Pancreas (tissue), 10 donors: ENCODE results near the gene ZNF248. TPM values are rescaled to one million over a fixed set of nuclear protein-coding genes. Genes with fewer than 3 reads are reported as not detected.
A peak's percentile ranks its signal among the peaks of the same experiment; 100 is the strongest.

Experiments used
- ATAC-seq, 4 donors: fragments of 200-7000 bp; cut with Tn5 transposase; one replicate each; pipeline versions ENCODE4 v1.8.0 to v1.9.1; 2020; ENCODE audit warnings: mild to moderate bottlenecking in 4 of 4, moderate library complexity in 4 of 4
- DNase-seq, 6 donors: peaks; one replicate each; pipeline ENCODE4 v3.0.0-alpha.2; 2020
- FAIRE-seq: peaks from 2 replicates; lab custom pipeline; 2012; peaks lifted over from hg19 to GRCh38; lab: Jason Lieb, UNC
- H3K27ac ChIP-seq, 4 donors: fragments of 200-600 bp; sonication (generic); 1 replicate in 3 of 4; 2 replicates in 1 of 4; pipeline versions ENCODE4 v1.5.0 to v1.8.0; 2020
- H3K27me3 ChIP-seq, 4 donors: fragments of 200-600 bp; one replicate each; pipeline ENCODE4 v1.8.0; 2021
- H3K36me3 ChIP-seq, 3 donors: fragments of 200-600 bp; sonication (generic) in 1 of 3; one replicate each; pipeline versions ENCODE4 v1.5.0 to v1.8.0; 2020 to 2021
- H3K4me1 ChIP-seq, 3 donors: fragments of 200-600 bp; one replicate each; pipeline ENCODE4 v1.8.0; 2021
- H3K4me3 ChIP-seq, 4 donors: fragments of 200-600 bp; sonication (generic) in 2 of 4; one replicate each; pipeline versions ENCODE4 v1.5.0 to v1.8.0; 2020 to 2021
- H3K9me3 ChIP-seq, 4 donors: fragments of 200-600 bp; one replicate each; pipeline ENCODE4 v1.8.0; 2021
- WGBS, 2 donors: extraction: QIAGEN DNeasy Blood & Tissue Kit; methylation state at CpG; one replicate each; pipeline ENCODE4 v1.1.7; 2013; 5-methylcytosine and 5-hydroxymethylcytosine counted together
- intact Hi-C, 3 donors: fragments of 100-400 bp; cut with DNase I; formaldehyde crosslinking; loops; one replicate each; pipeline versions ENCODE4 v1.11.1 to v1.14.2; 2022
- polyA plus RNA-seq, 2 donors: library from polyadenylated mRNA; stranded (reverse); fragments of 200-250 nt; gene quantifications; one replicate each; pipeline ENCODE4 v1.2.3, GENCODE V29; 2013
- total RNA-seq, 6 donors: library from RNA; stranded (reverse); fragmentation: NEBNext Ultra II Directional in 4 of 6; extraction: Animal tissue kit (Norgen Biotek cat#: 25700) in 4 of 6; gene quantifications; one replicate each; pipeline versions ENCODE4 v1.2.1 to v1.2.4, GENCODE V29; 2021 to 2023
- TF ChIP-seq, protein P1 (sequence below), 4 donors: fragments of 200-600 bp; sonication (generic) in 3 of 4; IDR thresholded peaks; one replicate each; pipeline versions ENCODE4 v1.5.0 to v1.8.0; 2021; ENCODE audit warnings: antibody characterized with exemption in 4 of 4
- donor health status: healthy with polysubstance abuse.
- donor health status: DM: no; HTN: no; CAD: no; lungs with moderate emphysema.
- donor health status: DM: no; HTN: no; CAD: no.
- donor health status: control.
- donor health status: control.
- donor health status: Bipolar disorder and iron deficiency.
- donor health status: DM: yes; HTN: yes; CAD: no.
- donor health status: DM: no; HTN: no; CAD: no.
- donor health status: DM: no; HTN: no; CAD: no.
- donor health status: DM: yes; HTN: yes; CAD: no.

ZNF248 gene
- 1 to 10 TPM; 2.7 to 8.3 (median 4.2) TPM for total RNA-seq
- 1 to 10 TPM; 4.6 to 8.2 TPM for polyA plus RNA-seq

GRCh38 chr10:37857287-37858211 is at the start of gene ZNF248:
Gene ZNF248 (minus strand): TSS chr10:37857610. CDS start chr10:37856310, 1,300 bp downstream.
- peak; percentile 96 to 99 (median 96) for DNase-seq
- peak within 1 kb of the TSS; percentile 72 to 90 (median 76) for H3K4me3 ChIP-seq
- peaks cover 5 to 15% (median 5%) of the 10 kb centered on the region in 3 donors for H3K4me1 ChIP-seq
- H3K27me3 ChIP-seq = no peaks in the 10 kb centered on the region
- TF ChIP-seq, protein P1, sequence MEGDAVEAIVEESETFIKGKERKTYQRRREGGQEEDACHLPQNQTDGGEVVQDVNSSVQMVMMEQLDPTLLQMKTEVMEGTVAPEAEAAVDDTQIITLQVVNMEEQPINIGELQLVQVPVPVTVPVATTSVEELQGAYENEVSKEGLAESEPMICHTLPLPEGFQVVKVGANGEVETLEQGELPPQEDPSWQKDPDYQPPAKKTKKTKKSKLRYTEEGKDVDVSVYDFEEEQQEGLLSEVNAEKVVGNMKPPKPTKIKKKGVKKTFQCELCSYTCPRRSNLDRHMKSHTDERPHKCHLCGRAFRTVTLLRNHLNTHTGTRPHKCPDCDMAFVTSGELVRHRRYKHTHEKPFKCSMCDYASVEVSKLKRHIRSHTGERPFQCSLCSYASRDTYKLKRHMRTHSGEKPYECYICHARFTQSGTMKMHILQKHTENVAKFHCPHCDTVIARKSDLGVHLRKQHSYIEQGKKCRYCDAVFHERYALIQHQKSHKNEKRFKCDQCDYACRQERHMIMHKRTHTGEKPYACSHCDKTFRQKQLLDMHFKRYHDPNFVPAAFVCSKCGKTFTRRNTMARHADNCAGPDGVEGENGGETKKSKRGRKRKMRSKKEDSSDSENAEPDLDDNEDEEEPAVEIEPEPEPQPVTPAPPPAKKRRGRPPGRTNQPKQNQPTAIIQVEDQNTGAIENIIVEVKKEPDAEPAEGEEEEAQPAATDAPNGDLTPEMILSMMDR (IDR thresholded peaks at IDR 0.05) = no peak
- H3K27ac ChIP-seq = peak within 1 kb of the TSS; percentile 100
- ATAC-seq = peak; percentile 96 to 100 (median 99)
- intact Hi-C loops = no loop called here
- WGBS, 2 donors = 0% methylated on average over 78 to 81 of the region's 81 CpGs
- H3K9me3 ChIP-seq = no peaks in the 10 kb centered on the region
- H3K36me3 ChIP-seq = no peaks in the 10 kb centered on the region
- no peak for FAIRE-seq

- intact Hi-C loops = no loop called here
- H3K4me1 ChIP-seq = no peaks in the 10 kb centered on the region
- H3K9me3 ChIP-seq = no peaks in the 10 kb centered on the region
- H3K27me3 ChIP-seq = no peaks in the 10 kb centered on the region
- H3K27ac ChIP-seq = no peak overlapping the region
- ATAC-seq (no peak), DNase-seq (no peak), FAIRE-seq (no peak)
- no peak overlapping the region for H3K4me3 ChIP-seq
- WGBS, 2 donors = 23 to 28% methylated on average over 2 of the region's 2 CpGs
- no peaks in the 10 kb centered on the region for H3K36me3 ChIP-seq
- TF ChIP-seq, protein P1 (IDR thresholded peaks at IDR 0.05) = no peak
Measured at GRCh38 chr10:37906382-37906781, 49.0 kb upstream of the ZNF248 start.

- no peak overlapping the region for H3K4me3 ChIP-seq
- no peaks in the 10 kb centered on the region for H3K4me1 ChIP-seq
- no peaks in the 10 kb centered on the region for H3K36me3 ChIP-seq
- H3K27me3 ChIP-seq = no peaks in the 10 kb centered on the region
- DNase-seq (no peak), ATAC-seq (no peak), FAIRE-seq (no peak)
- TF ChIP-seq, protein P1 (IDR thresholded peaks at IDR 0.05) = no peak
- intact Hi-C loops = no loop called here
- no peaks in the 10 kb centered on the region for H3K9me3 ChIP-seq
- H3K27ac ChIP-seq = no peak overlapping the region
Measured at GRCh38 chr10:37896436-37896835, 39.0 kb upstream of the ZNF248 start.

GRCh38 chr10:37895674-37896073 is 38.3 kb upstream of the ZNF248 start:
- intact Hi-C loops = no loop called here
- no peak for DNase-seq
- Histone ChIP-seq H3K27ac (no peak overlapping the region), H3K36me3 (no peaks in the 10 kb centered on the region), H3K4me3 (no peak overlapping the region), H3K27me3 (no peaks in the 10 kb centered on the region), H3K4me1 (no peaks in the 10 kb centered on the region), H3K9me3 (no peaks in the 10 kb centered on the region)
- no peak for FAIRE-seq
- TF ChIP-seq, protein P1 (IDR thresholded peaks at IDR 0.05) = no peak
- no peak for ATAC-seq
- WGBS, 2 donors = 53 to 57% methylated on average over 3 of the region's 3 CpGs

GRCh38 chr10:37885850-37886249 is 28.4 kb upstream of the ZNF248 start:
- no peak for ATAC-seq
- intact Hi-C loops = no loop called here
- no peak for FAIRE-seq

More at GRCh38 chr10:37885850-37886249, 28.4 kb upstream of the ZNF248 start:
- TF ChIP-seq, protein P1 (IDR thresholded peaks at IDR 0.05) = no peak
- Histone ChIP-seq H3K4me1 (no peaks in the 10 kb centered on the region), H3K4me3 (no peak overlapping the region), H3K36me3 (no peaks in the 10 kb centered on the region), H3K27ac (no peak overlapping the region), H3K27me3 (no peaks in the 10 kb centered on the region), H3K9me3 (no peaks in the 10 kb centered on the region)
- no peak for DNase-seq
